Activated CD8-positive, alpha-beta T cell treated with anti-CD3 and anti-CD28 coated beads, Interleukin-2, amount 10 ng/mL, durations not matched to agents 7 days and 5 days (primary cell): ENCODE results near the gene ADD3. TPM values are rescaled to one million over a fixed set of nuclear protein-coding genes. Genes with fewer than 3 reads are reported as not detected.

Source experiments
- ATAC-seq: fragments of 150-1000 bp; cut with Tn5 transposase; one replicate; pipeline ENCODE4 v1.10.0; 2021; ENCODE audit warnings: moderate library complexity
- CTCF ChIA-PET: fragments of 350-600 bp; sonication (Branson Sonifier 250); formaldehyde crosslinking; loops from one replicate; lab custom pipeline; 2021; ENCODE audit warnings: antibody characterized with exemption; lab: Charles Lee
- POLR2A ChIA-PET: fragments of 350-600 bp; sonication (Branson Sonifier 250); formaldehyde crosslinking; loops from one replicate; lab custom pipeline; 2021; ENCODE audit warnings: antibody characterized with exemption; lab: Charles Lee
- DNase-seq: peaks from one replicate; pipeline ENCODE4 v3.0.0-alpha.2; 2020
- H3K27ac Mint-ChIP-seq: one replicate; pipeline ENCODE4 v1.8.0; 2021; ENCODE audit warnings: mild to moderate bottlenecking, mixed read lengths
- H3K27me3 Mint-ChIP-seq: one replicate; pipeline ENCODE4 v1.8.0; 2021; ENCODE audit warnings: low read depth, mixed read lengths
- H3K36me3 Mint-ChIP-seq: one replicate; pipeline ENCODE4 v1.8.0; 2021; ENCODE audit warnings: low read depth, mixed read lengths
- H3K4me1 Mint-ChIP-seq: one replicate; pipeline ENCODE4 v1.8.0; 2021; ENCODE audit warnings: low read depth, mixed read lengths
- H3K4me3 Mint-ChIP-seq: one replicate; pipeline ENCODE4 v1.8.0; 2021; ENCODE audit warnings: mild to moderate bottlenecking, mixed read lengths
- H3K9me3 Mint-ChIP-seq: one replicate; pipeline ENCODE4 v1.8.0; 2022; ENCODE audit warnings: mixed read lengths; ENCODE audit not compliant: insufficient read depth
- total RNA-seq, 2 experiments: library from RNA; stranded (reverse); gene quantifications; one replicate each; pipeline ENCODE4 v1.2.3, GENCODE V29; 2021

The ADD3 gene
- total RNA-seq, 2 experiments from 2014 or later = 172 to 200 TPM

DNA sequence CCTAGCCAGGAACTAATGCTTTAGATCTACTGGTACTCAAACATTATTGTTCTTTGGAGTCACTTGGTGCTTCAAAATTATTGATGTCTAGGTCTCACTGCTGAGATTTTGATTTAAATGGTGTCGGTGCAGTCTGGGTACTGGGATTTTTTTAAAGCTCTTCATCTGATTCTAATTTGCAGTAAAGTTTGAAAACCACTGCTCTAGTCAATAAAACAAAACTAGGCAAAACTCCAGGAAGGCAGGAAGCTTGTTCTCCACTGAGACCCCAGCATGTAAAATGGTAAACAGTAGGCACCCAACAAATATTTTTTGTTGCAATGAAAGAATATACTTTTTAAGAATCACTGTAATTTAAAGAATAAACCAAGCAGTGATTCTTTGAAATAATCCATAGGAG, 49.7 kb downstream of the ADD3 start:
- Mint-ChIP-seq H3K4me3 (peak overlapping the region; percentile 15), H3K36me3 (peaks cover 6% of the 10 kb centered on the region), H3K27ac (peak overlapping the region; percentile 10), H3K4me1 (peaks cover 69% of the 10 kb centered on the region), H3K27me3 (no peaks in the 10 kb centered on the region), H3K9me3 (no peaks in the 10 kb centered on the region)
- ChIA-PET CTCF (interaction anchor here (0.7 to 1.9 kb wide), 8 partner anchors 9 to 79 kb away, joined by 3 to 8 read pairs (median 4); no protein-coding TSS in a partner anchor), POLR2A (interaction anchor here (0.7 to 1.5 kb wide), 5 partner anchors 11 to 147 kb away, joined by 3 to 6 read pairs (median 3); no protein-coding TSS in a partner anchor)
- DNase-seq = no peak
- no peak for ATAC-seq

DNA sequence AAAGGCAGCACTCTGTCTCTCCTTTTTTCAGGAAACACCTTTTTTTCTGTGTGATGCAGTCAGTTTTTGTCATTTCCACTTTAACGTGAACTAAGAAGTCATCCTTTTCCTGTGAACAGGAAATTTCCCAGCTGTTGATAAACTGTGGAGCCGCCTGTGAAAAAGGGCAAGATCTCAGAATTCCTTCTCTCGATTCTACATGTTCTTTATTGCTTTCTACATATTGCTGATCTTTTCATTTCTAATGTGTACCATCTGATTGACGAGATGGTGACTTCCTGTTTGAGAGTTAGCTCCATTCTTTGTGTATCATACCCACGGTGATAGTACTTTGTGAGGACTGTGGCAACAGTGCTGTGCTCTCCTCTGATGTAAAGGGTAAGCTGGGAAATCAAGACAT, 50.4 kb downstream of the ADD3 start:
- ATAC-seq (peak; percentile 76), DNase-seq (no peak)
- Mint-ChIP-seq H3K27me3 (no peaks in the 10 kb centered on the region), H3K36me3 (peaks cover 6% of the 10 kb centered on the region), H3K4me1 (peaks cover 70% of the 10 kb centered on the region), H3K27ac (peak overlapping the region; percentile 65), H3K9me3 (no peaks in the 10 kb centered on the region), H3K4me3 (peak overlapping the region; percentile 45)
- POLR2A ChIA-PET = interaction anchor here (0.7 to 1.5 kb wide), 2 partner anchors 10 to 45 kb away, joined by 3 read pairs; no protein-coding TSS in a partner anchor
- CTCF ChIA-PET = interaction anchor here (0.7 to 1.9 kb wide), 17 partner anchors 9 to 221 kb away, joined by 3 to 8 read pairs (median 3); no protein-coding TSS in a partner anchor

DNA sequence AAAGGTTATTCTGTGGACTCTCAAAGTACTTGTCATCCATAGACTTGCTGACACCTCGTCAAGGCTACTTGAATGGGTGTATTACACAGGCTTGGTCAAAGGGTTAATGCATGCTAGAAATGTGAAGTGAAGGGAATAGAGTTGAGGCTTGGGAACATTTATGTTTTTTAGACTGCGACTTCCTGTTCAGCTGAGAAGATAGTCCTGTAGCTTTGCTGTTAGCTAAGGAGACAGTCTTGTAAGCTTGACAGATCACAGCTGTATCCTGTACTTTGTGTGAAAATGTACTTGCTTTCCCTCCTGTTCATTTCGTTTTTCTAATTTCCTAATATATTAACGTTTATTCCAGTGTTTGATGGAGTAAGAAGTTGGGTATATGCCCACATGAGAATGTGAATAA, 52.1 kb downstream of the ADD3 start:
- CTCF ChIA-PET = interaction anchor here (1.1 to 1.4 kb wide), 3 partner anchors 17 to 176 kb away, joined by 4 read pairs; partner anchors contain the start of gene ADD3
- ATAC-seq (no peak), DNase-seq (no peak)
- no peak overlapping the region for H3K4me3 Mint-ChIP-seq
- no peaks in the 10 kb centered on the region for H3K9me3 Mint-ChIP-seq
- H3K27ac Mint-ChIP-seq = no peak overlapping the region
- H3K27me3 Mint-ChIP-seq = no peaks in the 10 kb centered on the region
- POLR2A ChIA-PET = no interaction called here
- H3K4me1 Mint-ChIP-seq = peaks cover 79% of the 10 kb centered on the region
- H3K36me3 Mint-ChIP-seq = peaks cover 4% of the 10 kb centered on the region

DNA sequence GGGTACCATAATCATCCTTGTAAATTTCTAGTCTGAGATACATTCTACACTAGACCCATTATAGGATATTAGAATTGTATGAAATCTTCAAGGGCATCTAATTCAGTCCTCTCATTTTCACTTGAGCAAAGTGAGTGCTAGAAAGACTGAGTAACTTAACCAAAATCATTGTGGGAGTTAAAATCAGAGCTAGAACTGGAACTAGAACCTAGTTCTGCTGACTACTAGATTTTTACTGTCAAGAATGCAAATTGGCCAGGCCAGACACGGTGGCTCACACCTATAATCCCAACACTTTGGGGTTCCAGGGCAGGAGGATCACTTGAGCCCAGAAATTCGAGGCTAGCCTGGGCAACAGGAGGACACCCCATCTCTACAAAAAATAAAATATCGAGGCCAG, 53.9 kb downstream of the ADD3 start:
- H3K27me3 Mint-ChIP-seq = no peaks in the 10 kb centered on the region
- CTCF ChIA-PET = no interaction called here
- H3K4me3 Mint-ChIP-seq = no peak overlapping the region
- ATAC-seq (no peak), DNase-seq (no peak)
- no peaks in the 10 kb centered on the region for H3K9me3 Mint-ChIP-seq
- peaks cover 83% of the 10 kb centered on the region for H3K4me1 Mint-ChIP-seq
- peaks cover 12% of the 10 kb centered on the region for H3K36me3 Mint-ChIP-seq
- no peak overlapping the region for H3K27ac Mint-ChIP-seq
- POLR2A ChIA-PET = no interaction called here

DNA sequence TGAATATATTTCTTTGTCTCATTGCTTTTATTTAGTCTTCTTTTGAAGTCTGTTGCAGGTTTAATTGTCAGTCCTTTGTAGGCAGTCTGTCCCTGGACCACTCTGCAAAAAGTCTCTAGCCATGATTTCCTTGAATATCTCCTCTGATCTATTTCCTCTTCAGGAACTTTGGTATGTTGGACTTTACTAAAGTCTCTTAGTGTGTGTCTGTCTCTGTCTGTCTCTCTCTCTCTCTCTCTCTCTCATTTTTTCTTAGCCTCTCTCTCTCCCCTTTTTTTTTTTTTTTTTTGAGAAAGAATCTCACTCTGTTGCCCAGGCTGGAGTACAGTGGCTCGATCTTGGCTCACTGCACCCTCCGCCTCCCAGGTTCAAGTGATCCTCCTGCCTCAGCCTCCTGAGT, 57.5 kb downstream of the ADD3 start:
- Mint-ChIP-seq H3K4me3 (no peak overlapping the region), H3K36me3 (peaks cover 12% of the 10 kb centered on the region), H3K4me1 (peaks cover 83% of the 10 kb centered on the region), H3K9me3 (no peaks in the 10 kb centered on the region), H3K27me3 (no peaks in the 10 kb centered on the region), H3K27ac (no peak overlapping the region)
- ATAC-seq (no peak), DNase-seq (no peak)
- ChIA-PET POLR2A (no interaction called here), CTCF (interaction anchor here (1.7 kb wide), 1 partner anchor 11 kb away, joined by 5 read pairs; no protein-coding TSS in a partner anchor)

DNA sequence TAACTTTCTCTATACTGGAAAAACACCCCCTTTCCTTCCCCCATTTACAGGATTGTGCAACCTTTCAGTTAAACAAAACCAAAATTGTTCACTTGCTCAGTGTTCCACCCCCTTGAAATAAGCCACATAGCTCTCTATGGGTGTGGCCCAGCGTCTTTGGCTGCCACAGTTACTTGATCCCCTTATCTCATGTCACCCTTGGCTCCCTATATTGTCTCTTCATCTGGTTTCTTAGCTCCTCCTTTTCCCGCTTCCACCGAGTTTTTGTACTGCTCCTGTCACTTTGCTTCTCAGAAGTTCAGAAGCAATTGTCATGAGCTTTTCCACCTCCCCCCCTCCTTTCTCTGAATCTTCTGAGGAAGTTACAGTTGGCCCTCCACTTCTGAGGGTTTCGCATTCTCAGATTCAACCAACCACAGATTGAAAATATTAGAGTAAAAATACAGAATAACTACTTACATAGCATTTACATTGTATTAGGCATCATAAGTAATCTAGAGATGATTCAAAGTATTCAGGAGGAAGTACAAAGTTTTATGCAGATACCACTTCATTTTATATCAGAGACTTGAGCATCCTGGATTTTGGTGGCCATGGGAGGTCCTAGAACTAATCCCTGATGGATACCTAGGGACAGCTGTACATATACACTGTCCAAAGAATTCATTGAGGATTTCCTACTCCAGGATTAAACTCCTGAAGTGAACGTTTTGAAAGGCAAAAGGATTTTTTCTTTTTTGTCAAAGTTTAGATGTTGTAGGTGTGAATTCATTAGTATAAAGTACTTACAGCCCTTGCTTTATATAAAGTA, 60.4 kb downstream of the ADD3 start:
- POLR2A ChIA-PET = interaction anchor here (0.6 to 3.0 kb wide), 6 partner anchors 9 to 104 kb away, joined by 3 to 31 read pairs (median 5); partner anchors contain the start of gene ADD3
- Mint-ChIP-seq H3K4me3 (peak overlapping the region; percentile 64), H3K4me1 (peaks cover 88% of the 10 kb centered on the region)

DNA sequence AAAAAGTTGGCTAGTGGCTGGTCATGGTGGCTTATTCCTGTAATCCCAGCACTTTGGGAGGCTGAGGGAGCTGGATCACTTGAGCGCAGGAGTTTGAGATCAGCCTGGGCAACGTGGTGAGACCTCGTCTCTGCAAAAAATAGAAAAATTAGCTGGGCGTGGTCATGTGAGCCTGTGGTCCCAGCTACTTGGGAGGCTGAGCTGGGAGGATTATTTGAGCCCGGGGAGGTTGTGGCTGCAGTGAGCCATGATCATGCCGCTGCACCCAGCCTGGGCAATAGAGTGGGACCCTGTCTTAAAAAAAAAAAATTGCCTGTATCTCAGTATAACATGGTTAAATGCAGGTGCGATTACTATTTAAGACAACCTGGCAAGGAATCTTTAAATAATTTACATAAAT, 61.0 kb downstream of the ADD3 start:
- H3K27ac Mint-ChIP-seq = peak overlapping the region; percentile 92
- ATAC-seq (no peak), DNase-seq (no peak)
- no peaks in the 10 kb centered on the region for H3K9me3 Mint-ChIP-seq
- peaks cover 89% of the 10 kb centered on the region for H3K4me1 Mint-ChIP-seq
- peak overlapping the region; percentile 64 for H3K4me3 Mint-ChIP-seq
- ChIA-PET CTCF (interaction anchor here (0.7 to 2.7 kb wide), 8 partner anchors 10 to 93 kb away, joined by 3 to 11 read pairs (median 4); no protein-coding TSS in a partner anchor), POLR2A (interaction anchor here (1.0 to 3.0 kb wide), 3 partner anchors 9 to 142 kb away, joined by 3 to 31 read pairs (median 19); partner anchors contain the start of gene ADD3)
- peaks cover 21% of the 10 kb centered on the region for H3K36me3 Mint-ChIP-seq
- H3K27me3 Mint-ChIP-seq = no peaks in the 10 kb centered on the region

More for the DNA sequence above, 60.4 kb downstream of the ADD3 start:
- ATAC-seq (peak; percentile 92), DNase-seq (peak; percentile 84)
- no peaks in the 10 kb centered on the region for H3K9me3 Mint-ChIP-seq
- H3K27ac Mint-ChIP-seq = peak overlapping the region; percentile 92
- no peaks in the 10 kb centered on the region for H3K27me3 Mint-ChIP-seq
- CTCF ChIA-PET = interaction anchor here (0.7 to 2.7 kb wide), 12 partner anchors 8 to 184 kb away, joined by 3 to 11 read pairs (median 4); no protein-coding TSS in a partner anchor
- peaks cover 16% of the 10 kb centered on the region for H3K36me3 Mint-ChIP-seq

DNA sequence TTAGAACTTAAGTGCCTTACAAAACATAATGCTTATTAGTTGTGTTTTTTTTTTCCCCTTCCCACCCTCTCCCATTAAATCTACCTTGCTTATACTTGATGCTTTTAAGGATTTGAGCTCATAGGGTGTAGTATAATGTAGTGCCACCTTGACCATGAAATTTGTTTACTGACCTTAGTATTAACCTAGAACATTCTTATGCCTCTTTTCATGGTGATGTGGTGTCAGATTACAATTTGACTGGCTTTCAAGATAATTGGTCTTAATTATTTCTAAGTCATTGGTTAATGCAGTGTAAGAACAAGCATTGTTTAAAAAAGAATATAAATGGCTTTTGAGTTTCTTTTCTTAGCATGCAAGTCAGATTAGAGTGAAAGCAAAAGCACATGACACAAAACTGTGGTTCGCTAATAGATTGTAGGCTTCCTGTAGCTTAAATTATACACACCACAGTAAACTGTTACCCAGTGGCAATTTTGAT, 61.8 kb downstream of the ADD3 start:
- Mint-ChIP-seq H3K9me3 (no peaks in the 10 kb centered on the region), H3K36me3 (peaks cover 26% of the 10 kb centered on the region), H3K4me1 (peaks cover 91% of the 10 kb centered on the region), H3K27ac (peak overlapping the region; percentile 87), H3K27me3 (no peaks in the 10 kb centered on the region), H3K4me3 (peak overlapping the region; percentile 64)
- ChIA-PET CTCF (interaction anchor here (0.8 to 1.6 kb wide), 6 partner anchors 8 to 91 kb away, joined by 3 to 8 read pairs (median 4); no protein-coding TSS in a partner anchor), POLR2A (interaction anchor here (1.0 to 3.0 kb wide), 3 partner anchors 8 to 141 kb away, joined by 3 to 31 read pairs (median 19); partner anchors contain the start of gene ADD3)
- no peak for DNase-seq
- peak; percentile 50 for ATAC-seq

DNA sequence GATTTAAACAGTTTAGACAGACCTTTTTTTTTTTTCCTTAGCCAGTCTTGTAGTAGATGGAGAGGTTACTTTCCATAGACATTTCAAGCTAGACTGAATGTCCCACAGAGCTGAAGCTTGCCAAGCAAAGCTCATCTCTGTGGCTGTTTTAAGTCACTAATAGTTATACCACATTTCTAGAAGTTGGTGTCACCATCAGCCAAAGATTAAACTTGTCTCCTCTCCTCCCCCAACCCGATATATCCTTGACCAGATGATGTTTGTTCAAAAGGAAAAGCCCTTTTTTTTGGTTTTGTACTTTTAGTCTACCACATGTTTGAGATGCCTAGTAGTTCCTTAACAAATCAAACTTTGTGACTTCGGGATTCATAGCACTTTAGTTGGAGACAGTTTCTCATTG, 66.1 kb downstream of the ADD3 start:
- ATAC-seq = no peak
- Mint-ChIP-seq H3K9me3 (no peaks in the 10 kb centered on the region), H3K36me3 (peaks cover 28% of the 10 kb centered on the region), H3K4me3 (no peak overlapping the region), H3K27ac (peak overlapping the region; percentile 67), H3K27me3 (no peaks in the 10 kb centered on the region), H3K4me1 (peaks cover 87% of the 10 kb centered on the region)
- CTCF ChIA-PET = interaction anchor here (0.8 to 1.8 kb wide), 3 partner anchors 15 to 190 kb away, joined by 3 to 7 read pairs (median 5); no protein-coding TSS in a partner anchor
- POLR2A ChIA-PET = interaction anchor here (0.7 to 1.7 kb wide), 2 partner anchors 8 to 620 kb away, joined by 4 to 6 read pairs; no protein-coding TSS in a partner anchor
- DNase-seq = no peak

DNA sequence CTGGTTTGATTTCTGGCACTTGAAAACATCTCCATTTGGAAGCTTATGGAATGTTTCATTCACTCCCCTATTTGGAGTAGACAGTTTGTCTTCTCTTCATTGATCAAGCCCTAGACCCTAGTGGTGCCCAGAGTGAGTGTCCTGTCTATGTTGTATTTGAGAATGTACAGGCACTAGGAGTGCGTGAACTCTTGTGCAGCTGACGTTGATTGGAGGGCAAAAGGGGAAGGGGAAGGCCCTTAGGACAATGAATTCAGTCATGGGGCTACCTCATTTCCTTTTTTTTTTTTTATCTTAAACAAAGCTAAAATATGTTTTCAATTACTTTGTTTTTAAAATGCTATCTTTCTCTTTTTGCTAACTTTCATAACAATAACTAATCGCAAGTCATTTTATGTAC, 66.5 kb downstream of the ADD3 start:
- H3K36me3 Mint-ChIP-seq = peaks cover 32% of the 10 kb centered on the region
- H3K4me3 Mint-ChIP-seq = no peak overlapping the region
- H3K27ac Mint-ChIP-seq = peak overlapping the region; percentile 67
- ChIA-PET CTCF (interaction anchor here (1.3 to 1.8 kb wide), 2 partner anchors 96 to 190 kb away, joined by 5 to 7 read pairs; no protein-coding TSS in a partner anchor), POLR2A (interaction anchor here (1.7 kb wide), 1 partner anchor 8 kb away, joined by 4 read pairs; no protein-coding TSS in a partner anchor)
- no peak for ATAC-seq
- DNase-seq = no peak
- peaks cover 87% of the 10 kb centered on the region for H3K4me1 Mint-ChIP-seq
- H3K9me3 Mint-ChIP-seq = no peaks in the 10 kb centered on the region
- H3K27me3 Mint-ChIP-seq = no peaks in the 10 kb centered on the region
